NOMO-1 treated with DMSO at 0.1 percent for 48 hours (cell line): Measurements from ENCODE around the gene IL21R.
"Not testable (repeated sequence)": the region's sequence is repeated elsewhere in the genome, so short reads cannot be mapped to it uniquely, and the experiment has no call there.

ENCODE experiments used
- DNase-seq: peaks from one replicate; lab custom pipeline; 2025; ENCODE audit not compliant: unreplicated experiment; lab: John Stamatoyannopoulos, UW

Gene IL21R

DNA sequence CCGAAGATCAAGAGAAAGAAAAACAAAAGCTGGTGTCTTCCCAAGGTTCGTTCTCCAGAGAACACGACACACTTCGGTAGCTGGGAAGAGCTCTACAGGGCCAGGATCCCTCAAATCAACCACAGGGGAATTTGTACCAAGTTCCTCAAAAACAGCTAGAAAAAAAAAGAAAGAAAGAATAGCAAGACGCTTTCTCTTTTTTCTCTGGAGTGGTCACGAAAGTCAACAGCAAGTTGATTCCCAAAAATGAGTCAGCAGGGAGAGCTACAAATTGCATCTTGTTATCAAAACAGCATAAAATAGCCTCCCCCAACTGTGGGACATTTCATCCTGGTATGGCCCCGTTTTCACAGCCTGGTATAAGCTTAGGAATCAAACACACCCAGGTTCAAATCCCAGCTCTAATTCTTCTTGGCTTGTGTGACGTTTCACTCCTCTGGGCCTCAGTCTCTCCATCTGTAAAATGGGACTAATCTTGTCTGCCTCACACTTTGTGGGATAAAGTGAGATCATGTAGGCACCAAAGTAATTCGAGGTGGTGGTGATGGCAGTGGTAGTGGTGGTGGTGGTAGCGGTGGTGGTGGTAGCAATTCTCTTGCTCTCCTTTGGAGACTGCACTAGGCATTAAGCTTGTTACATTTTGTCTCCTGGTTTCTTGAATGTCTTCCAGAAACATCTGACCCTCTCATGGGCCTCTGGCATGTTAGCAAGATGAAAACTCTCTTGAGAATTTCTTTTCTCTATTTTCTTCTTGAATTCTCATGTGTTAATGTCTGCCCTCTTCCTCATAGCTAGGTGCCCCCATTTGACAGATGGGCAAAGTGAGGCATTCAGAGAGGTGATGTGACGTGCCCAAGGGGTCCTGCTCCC lies 988 bp upstream of the IL21R start:
- DNase-seq = peak; percentile 60

DNA sequence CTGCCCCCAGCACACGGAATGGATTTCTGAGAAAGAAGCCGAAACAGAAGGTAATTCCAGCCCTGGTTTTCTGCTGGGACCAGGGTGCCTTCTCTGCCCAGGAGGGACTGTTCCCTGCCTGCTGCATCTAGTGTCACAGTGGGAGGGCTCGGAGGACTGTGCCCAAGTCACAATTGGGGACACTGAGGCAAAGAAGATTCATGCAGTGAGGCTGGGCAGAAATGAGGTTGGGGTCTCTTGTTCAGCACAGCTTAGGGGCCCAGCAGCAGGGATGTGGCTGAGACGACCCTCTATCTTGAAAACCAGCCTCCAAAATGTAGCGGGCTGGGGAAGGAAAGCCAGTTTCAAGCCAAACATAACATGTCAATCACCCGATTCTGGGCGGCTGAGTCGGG lies 592 bp downstream of the IL21R start:
- DNase-seq = no peak

DNA sequence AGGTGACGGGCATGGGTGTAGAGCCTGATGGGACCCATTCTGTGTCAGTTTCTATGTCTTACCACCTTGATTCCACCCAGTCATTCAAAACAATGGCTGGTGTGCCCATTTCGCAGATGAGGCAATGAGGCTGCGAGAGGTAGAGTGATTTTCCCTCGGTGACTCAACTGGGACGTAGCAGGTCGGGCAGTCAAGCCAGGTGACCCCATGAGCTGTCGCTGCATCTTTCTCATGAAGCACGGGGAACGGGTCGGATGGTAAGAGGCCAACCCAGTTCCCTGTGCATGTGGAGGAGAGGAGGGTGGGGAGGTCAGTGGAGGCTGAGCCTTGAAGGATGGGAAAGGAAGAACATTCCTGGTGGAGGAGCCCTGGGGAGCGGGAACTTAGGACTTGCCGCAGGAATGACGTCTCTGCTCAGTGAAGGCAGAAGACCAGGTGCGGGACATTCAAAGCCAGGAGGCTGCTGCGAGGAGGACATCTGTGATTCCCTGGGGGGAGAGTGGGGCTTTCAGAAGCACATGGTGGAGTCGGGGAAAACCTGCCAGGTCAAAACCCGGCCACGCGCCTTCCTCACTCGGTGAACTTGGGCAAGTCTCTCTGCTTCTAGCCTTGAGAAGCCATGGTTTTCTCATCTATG lies 1.1 kb downstream of the IL21R start:
- DNase-seq = no peak

DNA sequence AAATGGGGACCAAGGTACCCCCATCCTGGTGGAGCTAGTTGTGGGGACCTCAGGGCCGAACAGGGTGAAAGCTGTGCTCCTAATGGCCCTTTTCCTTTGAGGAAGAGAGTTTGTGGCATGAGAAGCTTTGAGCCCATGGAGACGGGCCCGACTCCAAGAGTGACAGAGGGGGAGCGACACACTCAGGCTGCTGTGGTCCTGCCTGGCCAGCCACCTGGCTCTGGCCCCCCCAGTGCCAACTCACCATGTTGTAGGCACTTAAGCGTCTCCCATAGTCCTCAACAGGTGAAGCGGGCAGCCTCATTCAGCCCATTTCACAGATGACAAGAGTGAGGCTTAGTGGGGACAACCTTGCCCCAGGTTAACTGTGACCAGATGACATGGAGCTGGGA lies 1.6 kb downstream of the IL21R start:
- no peak for DNase-seq

DNA sequence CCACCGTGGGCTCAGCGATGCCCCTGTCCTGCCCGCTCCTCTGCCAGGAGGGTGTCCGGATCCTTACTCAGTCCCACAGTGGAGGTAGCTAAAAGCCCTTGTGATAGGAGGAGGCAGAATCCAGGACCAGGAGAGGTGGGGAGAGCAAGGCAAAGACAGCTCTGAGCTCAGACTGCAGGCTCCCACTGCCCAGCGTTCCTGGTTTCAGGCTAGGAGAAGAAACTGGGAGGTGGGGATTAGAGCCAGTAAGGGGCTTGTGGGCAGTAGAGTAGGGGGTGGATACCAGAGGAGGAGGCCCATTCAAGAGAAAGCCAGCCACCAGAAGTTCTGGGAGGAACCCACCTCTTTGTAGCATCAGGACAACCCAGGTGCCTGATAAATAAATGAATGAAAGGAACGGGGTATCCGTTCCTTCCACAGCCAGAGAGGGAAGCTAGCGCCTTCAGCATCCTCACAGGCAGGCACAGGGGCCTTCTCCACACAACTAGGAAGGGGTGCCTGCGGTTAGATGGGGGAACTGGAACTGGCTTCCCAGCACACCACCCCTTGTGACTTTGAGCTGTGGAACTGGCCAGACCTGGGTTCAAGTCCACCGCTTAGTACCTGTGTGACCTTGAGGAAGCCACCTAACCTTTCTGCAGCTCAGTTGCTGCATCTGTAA lies 2.3 kb downstream of the IL21R start:
- no peak for DNase-seq

DNA sequence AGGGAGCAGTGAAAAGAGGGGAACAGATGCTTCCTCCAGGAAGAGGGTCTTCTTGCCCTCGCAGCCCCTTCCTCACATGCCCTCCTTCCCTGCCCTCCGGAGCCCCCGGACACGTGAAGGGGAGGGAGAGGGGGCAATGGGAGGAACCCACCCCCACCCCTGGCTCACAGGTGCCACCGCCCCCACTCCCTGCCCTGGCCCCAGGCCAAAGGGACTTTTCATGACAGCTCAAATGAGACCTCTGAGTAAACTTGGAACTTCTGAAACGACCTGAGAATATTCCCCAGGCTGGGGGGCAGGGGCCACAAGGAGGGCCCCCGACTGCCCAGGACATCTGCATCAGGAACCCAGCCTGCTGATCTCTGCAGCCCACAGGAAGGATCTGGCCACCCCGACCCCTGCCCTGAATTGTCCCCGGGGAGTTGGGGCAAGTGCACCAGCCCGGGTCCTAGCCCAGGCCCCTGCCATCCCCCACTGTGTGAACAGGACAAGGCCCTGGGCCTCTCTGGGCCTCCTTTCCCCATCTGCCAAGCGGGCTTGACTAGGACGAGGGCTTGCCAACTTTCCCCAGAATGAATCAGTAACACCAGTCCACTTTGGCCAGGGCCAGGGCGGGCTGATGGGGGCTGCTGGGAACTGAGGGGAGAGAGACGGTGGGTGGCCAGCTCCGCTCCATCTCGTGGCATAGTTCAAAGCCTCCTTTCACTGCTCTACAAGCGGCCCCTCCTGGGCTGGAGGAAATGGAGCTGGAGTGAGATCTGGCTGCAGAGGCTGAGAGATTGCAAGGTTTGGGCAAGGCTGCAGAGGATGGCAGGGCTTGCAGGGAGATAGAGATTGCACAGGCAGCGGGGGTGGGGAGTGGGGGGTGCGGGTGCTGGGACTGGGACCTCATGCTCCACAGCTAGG lies 3.8 kb downstream of the IL21R start:
- DNase-seq = no peak

DNA sequence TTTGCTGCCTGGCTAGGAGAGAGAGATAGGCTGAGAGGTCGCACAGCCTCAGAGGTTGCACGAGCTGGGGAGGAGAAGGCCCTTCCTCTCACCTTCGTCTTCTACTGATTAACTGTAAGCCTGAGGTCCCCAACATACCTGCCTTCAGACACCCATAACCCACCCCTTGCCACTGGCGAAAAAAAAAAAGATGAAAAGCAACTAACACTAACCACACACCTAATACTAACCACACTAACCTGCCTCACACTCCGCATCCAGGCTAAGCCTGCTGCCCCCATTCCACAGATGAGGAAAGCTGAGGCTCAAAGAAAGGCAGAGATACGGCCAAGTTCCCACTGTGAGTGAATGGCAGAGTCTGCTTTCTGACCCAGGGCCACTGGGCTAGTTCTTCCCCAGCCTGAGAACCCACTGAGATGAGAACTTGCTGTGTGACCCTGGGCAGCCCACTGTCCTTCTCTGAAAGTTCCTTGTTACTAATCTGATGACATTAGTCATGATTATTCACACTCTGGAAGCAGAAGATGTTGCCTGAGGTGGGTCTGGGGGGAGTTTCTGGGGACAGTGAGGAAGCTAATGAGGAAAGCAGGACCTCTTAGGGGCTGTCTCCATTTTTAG lies 4.6 kb downstream of the IL21R start:
- DNase-seq = no peak

DNA sequence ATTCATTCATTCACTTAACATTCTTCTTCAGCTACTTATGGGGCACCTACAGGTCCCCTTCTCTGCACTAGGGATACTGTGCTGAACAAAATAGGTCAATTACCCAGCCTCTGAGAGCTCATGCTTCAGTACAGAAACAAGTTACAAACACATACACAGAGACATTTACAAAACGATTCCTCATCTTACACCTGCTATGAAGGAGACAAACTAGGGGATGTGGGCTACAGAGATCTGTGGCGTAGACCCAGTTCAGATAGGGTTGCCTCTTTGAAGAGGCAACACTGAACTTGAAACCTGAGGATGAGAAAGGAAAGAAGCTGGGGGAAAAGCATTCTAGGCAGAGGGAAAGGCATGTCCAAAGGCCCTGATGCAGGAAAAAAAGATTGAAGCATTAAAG lies 5.2 kb downstream of the IL21R start:
- DNase-seq = no peak

DNA sequence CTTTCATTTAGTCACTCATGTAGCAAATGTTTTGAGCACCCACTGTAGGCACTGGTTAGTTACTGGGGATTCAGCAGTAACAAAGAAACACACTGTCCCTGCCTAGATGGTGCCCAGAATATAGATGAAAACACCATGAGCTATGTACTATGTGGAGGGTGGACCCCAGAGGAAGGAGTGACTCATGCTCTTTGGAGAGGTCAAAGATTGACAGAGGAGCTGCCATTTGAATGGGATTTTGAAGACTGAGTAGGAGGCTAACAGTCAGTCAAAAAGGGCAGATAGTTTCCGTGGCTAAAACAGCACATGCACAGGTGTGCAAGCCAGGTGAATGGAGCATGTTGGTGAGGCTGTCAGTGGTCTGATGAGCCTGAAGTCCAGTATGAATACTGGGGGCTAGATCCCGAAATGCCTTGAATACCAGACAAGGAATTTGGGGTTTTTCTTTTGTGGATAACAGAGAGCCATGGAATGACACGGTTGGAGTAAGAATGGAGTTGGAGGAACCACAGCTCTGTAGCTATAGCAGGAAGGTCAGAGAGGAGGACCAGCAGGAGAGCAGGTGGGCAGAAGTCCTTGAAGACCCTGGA lies 6.1 kb downstream of the IL21R start:
- DNase-seq = no peak

DNA sequence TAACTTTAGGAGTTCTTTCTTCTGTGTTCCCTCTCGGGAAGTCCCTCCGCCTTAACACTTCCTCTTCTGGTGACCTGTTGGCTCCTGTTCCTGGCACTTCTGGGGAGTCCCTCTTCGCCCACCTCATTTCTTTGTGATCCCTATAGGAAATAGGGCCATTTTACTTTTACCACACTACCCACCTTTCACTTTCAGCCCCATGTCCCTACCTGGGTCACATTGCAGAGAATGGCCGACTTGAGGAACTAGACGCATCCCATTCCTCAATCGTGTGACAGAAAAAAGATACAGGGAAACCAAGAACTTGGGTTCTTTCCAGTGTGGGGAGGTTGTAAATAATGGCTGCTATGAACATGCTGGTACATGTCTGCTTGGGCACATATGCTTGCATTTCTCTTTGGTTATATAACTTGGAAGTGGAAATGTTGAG lies 6.6 kb downstream of the IL21R start:
- no peak for DNase-seq

DNA sequence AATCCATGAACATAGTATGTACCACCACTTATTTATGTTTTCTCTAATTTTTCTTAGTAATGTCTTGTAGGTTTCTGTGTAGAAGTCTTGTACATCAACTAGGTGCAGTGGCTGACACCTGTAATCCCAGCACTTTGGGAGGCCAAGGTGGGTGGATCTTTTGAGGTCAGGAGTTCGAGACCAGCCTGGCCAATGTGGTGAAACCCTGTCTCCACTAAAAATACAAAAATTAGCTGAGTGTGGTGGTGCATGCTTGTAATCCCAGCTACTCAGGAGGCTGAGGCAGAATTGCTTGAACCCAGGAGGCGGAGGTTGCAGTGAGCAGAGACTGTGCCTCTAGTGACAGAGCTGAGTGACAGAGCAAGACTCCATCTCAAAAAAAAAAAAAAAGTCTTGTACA lies 8.0 kb downstream of the IL21R start:
- not testable (repeated sequence) for DNase-seq

DNA sequence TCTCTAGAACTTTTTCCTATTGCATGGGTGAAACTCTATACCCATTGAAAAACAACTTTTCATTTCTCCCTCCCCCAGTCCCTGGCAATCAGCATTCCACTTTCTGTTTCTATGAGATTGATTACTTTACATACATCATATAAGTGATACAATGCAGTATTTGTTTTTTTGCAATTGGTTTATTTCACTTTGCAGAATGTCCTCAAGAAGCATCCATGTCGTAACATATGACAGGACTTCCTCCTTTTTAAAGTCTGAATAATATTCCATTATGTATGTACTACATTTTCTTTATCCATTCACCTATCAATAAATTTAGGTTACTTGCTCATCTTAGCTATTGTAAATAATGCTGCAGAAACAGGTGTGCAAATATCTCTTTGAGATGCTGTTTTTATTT lies 8.8 kb downstream of the IL21R start:
- DNase-seq = peak; percentile 36

DNA sequence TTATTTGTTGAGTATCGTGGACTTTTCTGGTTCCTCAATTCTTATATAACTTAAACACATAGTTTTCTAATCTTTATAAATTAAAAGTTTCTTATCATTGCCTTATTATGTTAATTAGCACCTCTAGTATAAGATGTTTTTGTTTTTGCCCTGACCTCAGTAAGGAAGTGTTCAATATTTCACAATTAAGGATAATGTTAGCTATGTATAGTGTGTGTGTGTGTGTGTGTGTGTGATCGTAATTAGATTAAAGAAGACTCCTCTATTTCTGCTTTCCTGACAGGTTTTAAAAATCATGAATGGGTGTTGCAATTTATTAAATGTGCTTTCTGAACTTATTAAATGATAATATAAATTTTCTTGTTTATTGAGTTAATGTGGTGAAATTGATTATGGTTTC lies 12.0 kb downstream of the IL21R start:
- no peak for DNase-seq

DNA sequence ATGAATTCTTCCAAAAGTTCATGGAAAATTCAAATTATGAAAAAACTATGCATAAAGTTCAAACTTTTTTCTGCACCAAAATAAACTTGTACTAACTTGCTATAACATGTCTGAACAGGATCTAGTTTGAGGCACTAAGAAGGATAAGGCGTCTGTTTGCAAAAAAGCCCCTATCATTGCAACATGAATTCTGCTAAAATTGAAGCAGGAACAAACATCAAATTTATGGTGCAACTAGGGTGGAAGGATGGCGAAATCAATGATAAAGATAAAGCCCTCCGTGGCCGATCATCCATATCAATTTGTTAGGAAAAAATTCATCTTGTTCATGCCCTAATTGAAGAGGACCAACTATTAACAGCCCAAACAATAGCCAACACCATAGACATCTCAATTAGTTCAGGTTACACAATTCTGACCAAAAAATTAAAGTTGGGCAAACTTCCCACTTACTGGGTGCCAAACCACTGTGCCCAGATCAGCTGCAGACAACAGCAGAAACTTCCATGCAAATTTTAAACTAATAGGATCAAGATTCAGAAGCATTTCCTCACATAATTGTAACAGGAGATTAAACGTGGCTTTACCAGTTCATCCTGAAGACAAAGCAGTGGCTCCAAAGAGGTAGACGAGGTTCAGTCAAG lies 12.9 kb downstream of the IL21R start:
- DNase-seq = peak; percentile 73

DNA sequence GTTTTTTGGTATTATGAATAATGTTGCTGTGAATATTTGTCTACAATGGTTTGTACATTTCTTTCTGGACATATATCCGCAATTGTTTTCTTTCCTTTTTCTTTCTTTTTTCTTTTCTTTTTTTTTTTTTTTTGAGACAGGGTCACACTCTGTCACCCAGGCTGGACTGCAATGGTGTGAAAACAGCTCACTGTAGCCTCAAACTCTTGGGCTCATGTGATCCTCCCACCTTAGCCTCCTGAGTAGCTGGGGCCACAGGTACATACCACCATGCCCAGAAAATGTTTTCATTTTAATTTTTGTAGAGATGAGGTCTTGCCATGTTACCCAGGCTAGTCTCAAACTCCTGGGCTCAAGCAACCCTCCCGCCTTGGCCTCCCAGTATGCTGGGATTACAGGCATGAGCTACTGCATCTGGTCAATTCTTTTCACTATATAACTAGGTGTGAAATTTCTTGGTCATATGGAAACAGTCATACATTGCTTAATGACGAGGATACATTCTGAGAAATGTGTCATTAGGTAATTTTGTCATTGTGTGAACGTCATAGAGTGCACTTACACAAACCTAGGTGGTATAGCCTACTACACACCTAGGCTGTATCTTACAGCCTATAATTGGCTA lies 15.2 kb downstream of the IL21R start:
- DNase-seq = no peak

DNA sequence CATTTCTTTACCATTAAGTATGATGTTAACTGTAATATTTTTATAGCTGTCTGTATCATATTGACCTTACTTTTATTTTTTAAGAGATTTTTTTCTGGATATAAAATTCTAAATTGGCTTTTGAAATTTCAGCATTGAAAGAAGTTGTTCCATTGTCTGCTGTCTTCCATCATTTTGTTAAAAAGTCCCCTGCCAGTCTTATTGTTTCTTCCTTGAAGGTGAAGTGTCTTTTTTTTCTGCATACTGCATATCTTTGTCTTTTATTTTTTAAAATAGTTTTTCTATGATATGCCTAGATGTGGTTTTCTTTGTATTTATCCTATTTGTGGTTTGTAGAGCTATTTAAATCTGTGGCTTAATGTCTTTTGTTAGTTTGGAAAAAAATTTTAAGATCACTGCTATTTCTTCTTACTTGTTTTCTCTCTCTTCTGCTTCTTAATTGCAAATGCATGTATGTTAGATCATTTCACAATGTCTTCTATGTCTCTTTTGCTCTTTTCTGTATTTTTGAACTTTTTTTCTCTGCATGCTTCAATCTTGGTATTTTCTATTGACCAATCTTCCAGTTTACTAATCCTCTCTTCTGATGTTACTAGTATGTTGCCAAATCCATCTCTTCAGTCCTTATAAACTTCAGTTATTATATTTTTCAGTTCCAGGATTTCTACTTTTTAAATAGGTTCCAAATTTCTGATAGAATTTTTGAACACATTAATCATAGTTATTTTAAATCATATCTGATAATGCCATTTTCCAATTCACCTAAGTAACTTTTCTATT lies 20.2 kb downstream of the IL21R start:
- DNase-seq = peak; percentile 7

DNA sequence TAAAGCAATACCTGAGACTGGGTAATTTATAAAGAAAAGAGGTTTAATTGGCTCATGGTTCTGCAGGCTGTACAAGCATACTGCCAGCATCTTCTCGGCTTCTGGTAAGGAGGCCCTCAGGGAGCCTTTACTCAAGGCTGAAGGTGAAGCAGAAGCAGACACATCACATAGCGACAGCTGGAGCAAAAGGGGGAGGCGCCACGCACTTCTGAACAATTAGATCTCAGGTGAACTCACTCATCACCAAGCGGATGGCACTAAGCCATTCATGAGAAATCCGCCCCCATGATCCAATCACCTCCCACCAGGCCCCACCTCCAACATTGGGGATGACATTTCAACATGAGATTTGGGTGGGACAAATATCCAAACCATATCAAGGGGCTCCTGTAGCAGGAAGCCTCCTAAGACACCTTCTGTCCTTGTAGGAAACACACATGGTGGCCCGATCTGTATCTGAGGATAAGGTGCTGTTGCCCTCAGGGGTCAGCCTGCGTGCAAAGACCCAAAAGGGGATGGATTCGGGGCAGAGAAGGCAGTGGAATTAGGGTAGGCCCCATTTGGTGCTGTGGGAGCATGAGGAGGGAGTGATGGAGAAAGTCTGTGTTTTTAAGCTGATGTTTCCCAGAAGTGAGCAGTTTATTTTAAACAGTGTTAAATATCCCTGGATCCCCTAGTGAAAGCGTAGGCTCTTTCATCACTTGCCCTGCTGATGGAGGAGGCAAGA lies 23.0 kb downstream of the IL21R start:
- no peak for DNase-seq

DNA sequence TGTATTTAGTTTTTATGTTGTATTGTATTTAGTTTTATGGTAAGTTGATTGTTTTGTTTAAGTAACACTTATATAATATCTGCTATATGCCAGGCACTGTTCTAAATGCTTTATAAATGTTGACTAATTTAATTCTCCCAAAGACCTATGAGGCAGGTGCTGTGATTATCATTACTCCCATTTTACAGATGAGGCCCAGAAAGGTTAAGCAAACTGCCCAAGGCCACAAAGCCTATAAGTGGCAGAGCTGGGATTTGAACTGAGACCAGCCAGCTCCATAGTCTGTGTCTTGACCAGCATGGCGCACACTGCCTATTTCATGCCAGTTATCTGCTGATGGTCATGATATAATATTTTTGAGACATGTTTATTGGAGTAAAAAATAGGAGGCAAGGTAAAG lies 24.0 kb downstream of the IL21R start:
- DNase-seq = no peak
